Omental fat pad (tissue), 4 donors: Measurements from ENCODE around the gene ISCU. TPM values are rescaled to one million over a fixed set of nuclear protein-coding genes. Genes with fewer than 3 reads are reported as not detected.
"Not testable (repeated sequence)": the region's sequence is repeated elsewhere in the genome, so short reads cannot be mapped to it uniquely, and the experiment has no call there.

Experiments
- ATAC-seq: fragments of 150-250 bp; one replicate; pipeline ENCODE4 v1.9.1; 2016; ENCODE audit warnings: mild to moderate bottlenecking, moderate library complexity; ENCODE audit not compliant: low FRiP score
- DNase-seq: peaks from one replicate; pipeline ENCODE4 v3.0.0-alpha.2; 2019; ENCODE audit warnings: low spot score
- CTCF ChIP-seq, 3 donors: fragments of 450-650 bp; IDR thresholded peaks; one replicate each; pipeline ENCODE4 v1.5.1; 2016 to 2017; ENCODE audit warnings: antibody characterized with exemption in 3 of 3, mild to moderate bottlenecking in 3 of 3, moderate library complexity in 2 of 3
- total RNA-seq, 4 donors: library from RNA; depleted of rRNA; stranded (reverse); fragments of >200 nt; gene quantifications; one replicate each; pipeline ENCODE4 v1.1.0, GENCODE V29; 2016

ISCU gene
- total RNA-seq, 4 donors from 2014 or later = 148 to 260 (median 187) TPM

GRCh38 chr12:108542320-108542719 is 20.1 kb upstream of the ISCU start:
- DNase-seq = no peak
- ATAC-seq = no peak
- no peak for TF ChIP-seq CTCF (IDR thresholded peaks at IDR 0.05)

DNA sequence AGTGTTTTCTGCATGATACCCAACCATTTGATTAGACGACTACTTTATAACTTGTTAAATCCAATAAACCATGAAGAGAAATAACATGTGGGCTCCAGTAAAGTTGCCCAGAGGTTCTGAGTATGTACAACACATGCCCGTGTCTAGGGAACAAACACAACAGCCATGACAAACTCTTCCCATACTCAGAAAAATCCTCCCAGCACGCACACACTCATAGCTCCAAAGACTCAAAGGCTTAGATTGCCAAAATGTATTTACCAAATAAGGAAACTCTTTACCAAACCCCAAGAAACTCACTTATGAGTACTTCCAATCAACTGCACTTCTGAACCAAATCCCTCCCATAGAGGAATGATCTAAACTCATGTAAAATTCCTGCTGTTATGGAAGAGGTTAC is 18.7 kb upstream of the ISCU start:
- ATAC-seq (no peak), DNase-seq (no peak)
- TF ChIP-seq CTCF (IDR thresholded peaks at IDR 0.05) = no peak

DNA sequence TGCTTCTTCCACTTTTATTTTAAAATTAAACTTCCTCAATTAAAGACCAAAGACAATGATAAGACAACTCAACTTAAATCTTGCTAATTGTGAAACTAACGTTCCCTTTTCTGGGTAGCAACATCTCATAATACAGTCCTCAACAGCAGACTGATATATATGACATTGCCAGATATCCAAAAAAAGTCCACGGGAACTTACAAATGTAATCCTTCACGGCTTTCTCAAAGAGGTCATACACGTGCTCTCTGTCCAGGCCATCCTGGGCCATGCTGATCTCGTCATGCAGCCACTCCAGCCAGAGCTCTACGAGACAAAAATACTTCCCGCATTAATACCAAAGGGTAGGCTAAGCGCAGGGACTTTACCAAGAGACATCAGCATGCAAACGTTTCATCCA is 14.7 kb upstream of the ISCU start:
- TF ChIP-seq CTCF (IDR thresholded peaks at IDR 0.05) = no peak
- DNase-seq = no peak
- ATAC-seq = no peak

GRCh38 chr12:108548954-108549521 is 13.4 kb upstream of the ISCU start:
- no peak for ATAC-seq
- no peak for DNase-seq
- no peak for TF ChIP-seq CTCF (IDR thresholded peaks at IDR 0.05)

DNA sequence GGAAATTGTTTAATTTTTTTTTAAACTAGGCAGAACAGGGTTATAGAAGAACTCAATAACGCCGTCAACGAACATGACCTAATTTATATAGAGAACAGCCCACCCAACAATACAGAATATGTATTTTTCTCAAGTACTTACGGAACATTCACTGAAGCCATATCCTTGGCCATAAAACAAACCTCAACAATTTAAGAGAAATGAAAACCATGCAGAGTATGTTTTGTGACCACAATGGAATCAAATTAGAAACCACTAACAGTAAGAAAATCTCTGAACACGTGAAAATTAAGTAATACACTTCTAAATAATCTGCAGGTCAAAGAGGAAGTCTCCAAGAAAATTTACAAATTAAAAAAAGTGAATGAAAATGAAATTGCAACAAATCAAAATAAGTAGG is 10.9 kb upstream of the ISCU start:
- no peak for ATAC-seq
- no peak for TF ChIP-seq CTCF (IDR thresholded peaks at IDR 0.05)
- no peak for DNase-seq

DNA sequence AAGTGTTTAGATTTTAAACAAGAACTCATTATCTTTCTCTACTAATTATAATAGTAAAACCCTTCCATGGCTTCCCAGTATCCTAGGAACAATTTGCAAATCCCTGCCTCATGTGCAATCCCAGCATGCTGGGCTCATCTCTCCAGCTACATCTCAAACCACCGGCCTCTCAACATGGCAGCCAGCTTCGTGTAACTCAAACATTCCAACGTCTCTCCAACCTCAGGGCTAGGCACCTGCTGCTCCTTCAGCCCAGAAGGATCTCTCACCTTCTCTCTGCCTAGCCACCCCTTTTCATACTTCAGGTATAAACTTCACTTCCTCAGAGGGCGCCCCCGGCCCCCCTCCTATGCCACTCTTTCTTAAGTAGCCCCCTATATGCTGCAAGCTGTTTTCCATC is 8.6 kb upstream of the ISCU start:
- DNase-seq (no peak), ATAC-seq (no peak)
- TF ChIP-seq CTCF (IDR thresholded peaks at IDR 0.05) = no peak

- ATAC-seq, DNase-seq: not testable (repeated sequence)
These were observed 7.0 kb upstream of the ISCU start for GRCh38 chr12:108555383-108555782.
